Activated CD4-positive, alpha-beta T cell treated with anti-CD3 and anti-CD28 coated beads for 36 hours (primary cell): ENCODE results near the gene LEPROT. TPM values are rescaled to one million over a fixed set of nuclear protein-coding genes. Genes with fewer than 3 reads are reported as not detected.
"Not testable (repeated sequence)": the region's sequence is repeated elsewhere in the genome, so short reads cannot be mapped to it uniquely, and the experiment has no call there.

ENCODE experiments used
- ATAC-seq: fragments of 200-7000 bp; cut with Tn5 transposase; one replicate; pipeline ENCODE4 v1.10.0; 2021; ENCODE audit warnings: mild to moderate bottlenecking, moderate library complexity
- CTCF ChIA-PET: fragments of 350-600 bp; sonication (Branson Sonifier 250); formaldehyde crosslinking; loops from one replicate; lab custom pipeline; 2021; ENCODE audit warnings: antibody characterized with exemption; lab: Charles Lee
- POLR2A ChIA-PET: fragments of 350-600 bp; sonication (Branson Sonifier 250); formaldehyde crosslinking; loops from one replicate; lab custom pipeline; 2021; ENCODE audit warnings: antibody characterized with exemption, inconsistent platforms; lab: Charles Lee
- DNase-seq: peaks from one replicate; pipeline ENCODE4 v3.0.0-alpha.2; 2020
- H3K27ac Mint-ChIP-seq: one replicate; pipeline ENCODE4 v1.8.0; 2021; ENCODE audit warnings: mixed read lengths
- H3K27me3 Mint-ChIP-seq: one replicate; pipeline ENCODE4 v1.8.0; 2021; ENCODE audit warnings: mixed read lengths
- H3K36me3 Mint-ChIP-seq: one replicate; pipeline ENCODE4 v1.8.0; 2021; ENCODE audit warnings: low read depth, mixed read lengths
- H3K4me1 Mint-ChIP-seq: one replicate; pipeline ENCODE4 v1.8.0; 2021; ENCODE audit warnings: mixed read lengths
- H3K4me3 Mint-ChIP-seq: one replicate; pipeline ENCODE4 v1.8.0; 2021; ENCODE audit warnings: mild to moderate bottlenecking, moderate library complexity, mixed read lengths
- H3K9me3 Mint-ChIP-seq: one replicate; pipeline ENCODE4 v1.8.0; 2021; ENCODE audit warnings: low read depth, mixed read lengths
- intact Hi-C, 2 experiments: fragments of 100-400 bp; cut with DNase I in 1 of 2; cut with micrococcal nuclease in 1 of 2; formaldehyde crosslinking; loops; one replicate each; pipeline versions ENCODE4 v1.14.2 to v1.15.1; 2022 to 2024; cut with DNase I, micrococcal nuclease
- total RNA-seq, 2 experiments: library from RNA; stranded (reverse); gene quantifications; one replicate each; pipeline ENCODE4 v1.2.3, GENCODE V29; 2021

The LEPROT gene
- total RNA-seq, 2 experiments from 2014 or later: 11.2 to 19.1 TPM

GRCh38 chr1:65458730-65459396, 38.4 kb downstream of the LEPROT start:
- Mint-ChIP-seq H3K9me3 (peaks cover 12% of the 10 kb centered on the region), H3K27ac (no peak overlapping the region), H3K36me3 (peaks cover 6% of the 10 kb centered on the region), H3K4me3 (no peak overlapping the region), H3K4me1 (peaks cover 17% of the 10 kb centered on the region), H3K27me3 (no peaks in the 10 kb centered on the region)
- POLR2A ChIA-PET: interaction anchor here (0.5 kb wide), 1 partner anchor 22 kb away, joined by 3 read pairs; no protein-coding TSS in a partner anchor
- intact Hi-C loops: loop anchor here in 1 of 2 experiments (1.0 kb wide), 2 partner anchors 28 to 223 kb away; no protein-coding TSS in a partner anchor
- ATAC-seq (no peak), DNase-seq (no peak)
- CTCF ChIA-PET: interaction anchor here (0.6 to 1.7 kb wide), 14 partner anchors 9 to 714 kb away, joined by 3 to 12 read pairs (median 3); no protein-coding TSS in a partner anchor

DNA sequence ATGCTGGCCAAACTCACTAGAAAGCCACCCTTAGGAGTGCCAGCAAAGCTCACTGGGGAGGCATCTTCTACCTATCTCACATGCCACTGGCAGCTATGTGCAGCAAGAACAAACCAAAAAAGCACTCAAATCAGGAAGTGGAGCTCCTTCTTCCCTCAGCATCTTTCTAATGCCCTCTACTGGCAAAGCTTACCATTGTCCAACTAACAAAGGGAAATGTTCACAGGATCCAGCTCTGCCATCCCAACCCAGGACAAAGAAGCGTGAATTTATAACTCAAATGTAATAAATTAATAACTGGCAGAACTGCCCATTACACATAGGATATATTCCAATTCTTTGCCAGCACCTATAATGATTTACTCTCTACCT, 38.9 kb downstream of the LEPROT start:
- Mint-ChIP-seq H3K4me1 (peaks cover 17% of the 10 kb centered on the region), H3K4me3 (no peak overlapping the region), H3K9me3 (peaks cover 12% of the 10 kb centered on the region), H3K27me3 (no peaks in the 10 kb centered on the region), H3K36me3 (peaks cover 6% of the 10 kb centered on the region), H3K27ac (no peak overlapping the region)
- ChIA-PET CTCF (interaction anchor here (0.6 to 1.7 kb wide), 14 partner anchors 21 to 715 kb away, joined by 3 to 12 read pairs (median 3); no protein-coding TSS in a partner anchor), POLR2A (interaction anchor here (0.5 kb wide), 1 partner anchor 22 kb away, joined by 3 read pairs; no protein-coding TSS in a partner anchor)
- intact Hi-C loops: loop anchor here in 1 of 2 experiments (1.0 kb wide), 2 partner anchors 28 to 223 kb away; no protein-coding TSS in a partner anchor
- ATAC-seq (peak; percentile 39), DNase-seq (no peak)

DNA sequence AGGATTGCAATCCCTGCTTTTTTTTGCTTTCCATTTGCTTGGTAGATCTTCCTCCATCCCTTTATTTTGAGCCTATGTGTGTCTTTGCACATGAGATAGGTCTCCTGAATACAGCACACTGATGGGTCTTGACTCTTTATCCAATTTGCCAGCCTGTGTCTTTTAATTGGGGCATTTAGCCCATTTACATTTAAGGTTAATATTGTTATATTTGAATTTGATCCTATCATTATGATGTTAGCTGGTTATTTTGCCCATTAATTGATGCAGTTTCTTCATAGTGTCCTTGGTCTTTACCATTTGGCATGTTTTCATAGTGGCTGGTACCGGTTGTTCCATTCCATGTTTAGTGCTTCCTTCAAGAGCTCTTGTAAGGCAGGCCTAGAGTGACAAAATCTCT, 45.4 kb downstream of the LEPROT start:
- ATAC-seq, intact Hi-C loops, H3K36me3 Mint-ChIP-seq, H3K4me3 Mint-ChIP-seq, POLR2A ChIA-PET, H3K4me1 Mint-ChIP-seq, H3K27ac Mint-ChIP-seq, CTCF ChIA-PET, DNase-seq, H3K27me3 Mint-ChIP-seq, H3K9me3 Mint-ChIP-seq: not testable (repeated sequence)

- DNase-seq (no peak), ATAC-seq (no peak)
- peaks cover 8% of the 10 kb centered on the region for H3K9me3 Mint-ChIP-seq
- peaks cover 4% of the 10 kb centered on the region for H3K36me3 Mint-ChIP-seq
- ChIA-PET POLR2A (no interaction called here), CTCF (interaction anchor here (1.2 to 2.0 kb wide), 2 partner anchors 9 to 10 kb away, joined by 3 to 4 read pairs; no protein-coding TSS in a partner anchor)
- H3K4me3 Mint-ChIP-seq: no peak overlapping the region
- no peaks in the 10 kb centered on the region for H3K27me3 Mint-ChIP-seq
- H3K4me1 Mint-ChIP-seq: no peaks in the 10 kb centered on the region
- no peak overlapping the region for H3K27ac Mint-ChIP-seq
- intact Hi-C loops: no loop called here
Measured at GRCh38 chr1:65467536-65467935, 47.1 kb downstream of the LEPROT start.

DNA sequence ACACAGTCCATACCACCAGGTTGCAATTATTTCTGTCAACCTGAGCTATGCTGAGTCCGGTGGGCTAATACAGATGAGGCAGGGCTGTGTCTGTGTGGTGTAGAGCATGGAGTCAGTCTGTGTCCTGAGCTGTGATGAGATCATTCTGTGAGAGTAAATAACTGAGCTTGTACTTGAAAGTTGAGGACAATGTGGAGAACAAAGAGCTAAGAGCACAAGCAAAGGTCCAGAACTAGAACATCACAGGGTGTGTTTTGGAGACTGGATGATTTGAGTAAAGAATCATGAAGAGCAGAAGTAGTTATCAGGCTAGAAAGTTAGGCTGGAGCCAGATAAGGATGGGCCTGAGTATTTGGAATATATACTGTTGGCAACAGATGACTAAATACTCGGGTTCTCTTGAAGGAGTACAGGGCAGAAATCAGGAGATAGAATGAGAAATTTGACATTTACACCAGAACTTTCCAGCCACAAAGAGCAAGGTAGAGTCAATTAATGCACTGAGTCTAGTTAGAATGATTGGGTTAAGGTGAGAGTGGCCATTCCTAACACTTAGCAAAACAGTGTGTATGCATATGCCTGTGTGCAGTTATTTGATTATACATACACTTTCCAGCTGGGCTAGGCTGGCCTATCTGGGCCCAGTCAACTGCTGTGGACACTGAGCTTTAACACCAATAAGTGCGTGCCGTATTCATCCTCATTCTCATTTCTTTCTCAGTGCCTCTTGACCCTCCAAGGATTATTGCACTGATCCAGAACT, 48.8 kb downstream of the LEPROT start:
- no peak for DNase-seq
- peaks cover 4% of the 10 kb centered on the region for H3K9me3 Mint-ChIP-seq
- CTCF ChIA-PET: interaction anchor here (0.6 to 2.0 kb wide), 4 partner anchors 11 to 60 kb away, joined by 3 to 4 read pairs (median 4); no protein-coding TSS in a partner anchor
- H3K36me3 Mint-ChIP-seq: peaks cover 4% of the 10 kb centered on the region
- no peaks in the 10 kb centered on the region for H3K27me3 Mint-ChIP-seq
- intact Hi-C loops: no loop called here
- POLR2A ChIA-PET: interaction anchor here (0.5 kb wide), 1 partner anchor 23 kb away, joined by 3 read pairs; no protein-coding TSS in a partner anchor
- H3K27ac Mint-ChIP-seq: no peak overlapping the region
- H3K4me3 Mint-ChIP-seq: no peak overlapping the region
- ATAC-seq: no peak
- no peaks in the 10 kb centered on the region for H3K4me1 Mint-ChIP-seq

DNA sequence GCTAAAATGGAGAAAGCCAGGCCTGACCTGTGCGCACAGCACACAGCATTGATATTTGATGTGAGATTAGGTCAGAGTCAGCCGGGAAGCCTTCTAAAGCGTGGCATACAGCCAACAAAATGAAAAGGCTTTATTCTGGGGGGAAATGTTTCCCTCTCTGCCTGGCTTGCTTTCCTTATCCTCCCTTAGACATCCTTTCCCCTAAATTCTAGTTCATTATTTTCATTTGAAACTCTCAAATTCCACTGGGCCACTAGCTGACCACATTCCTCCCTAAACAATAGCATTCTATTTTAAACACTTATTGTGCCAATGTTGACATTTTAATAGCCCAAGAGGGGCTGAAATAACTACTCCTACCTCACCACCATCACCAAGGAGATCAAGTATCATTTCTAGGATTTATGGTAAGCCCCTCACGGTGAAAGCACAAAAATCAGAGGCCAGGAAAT, 49.4 kb downstream of the LEPROT start:
- intact Hi-C loops: no loop called here
- no peaks in the 10 kb centered on the region for H3K27me3 Mint-ChIP-seq
- CTCF ChIA-PET: interaction anchor here (0.6 kb wide), 1 partner anchor 59 kb away, joined by 3 read pairs; no protein-coding TSS in a partner anchor
- no peak overlapping the region for H3K27ac Mint-ChIP-seq
- no peak overlapping the region for H3K4me3 Mint-ChIP-seq
- no peak for ATAC-seq
- no peaks in the 10 kb centered on the region for H3K4me1 Mint-ChIP-seq
- no peak for DNase-seq
- POLR2A ChIA-PET: no interaction called here
- peaks cover 4% of the 10 kb centered on the region for H3K9me3 Mint-ChIP-seq
- H3K36me3 Mint-ChIP-seq: peaks cover under 1% of the 10 kb centered on the region

DNA sequence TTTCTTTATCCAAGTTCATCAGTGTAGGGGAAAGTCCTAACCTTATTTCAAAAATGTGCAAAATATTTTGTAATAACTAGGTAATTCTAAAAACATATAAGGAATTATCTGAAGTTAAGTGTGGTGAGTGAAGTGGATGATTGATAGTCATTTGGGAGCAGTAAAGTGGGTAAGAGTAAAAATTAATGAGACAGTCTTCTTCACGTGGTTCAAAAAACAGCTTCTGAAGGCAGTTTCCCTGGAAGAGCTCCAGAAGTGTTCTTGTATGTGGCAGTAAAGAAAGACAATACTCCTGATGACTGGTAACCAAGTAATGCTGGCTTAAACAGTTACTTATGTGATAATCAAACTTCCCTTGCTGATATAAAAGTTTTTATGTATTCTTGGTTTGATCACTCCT, 50.3 kb downstream of the LEPROT start:
- H3K27ac Mint-ChIP-seq: no peak overlapping the region
- ChIA-PET POLR2A (no interaction called here), CTCF (no interaction called here)
- no peaks in the 10 kb centered on the region for H3K4me1 Mint-ChIP-seq
- intact Hi-C loops: no loop called here
- H3K27me3 Mint-ChIP-seq: no peaks in the 10 kb centered on the region
- no peaks in the 10 kb centered on the region for H3K9me3 Mint-ChIP-seq
- no peaks in the 10 kb centered on the region for H3K36me3 Mint-ChIP-seq
- DNase-seq (no peak), ATAC-seq (no peak)
- H3K4me3 Mint-ChIP-seq: no peak overlapping the region

- Mint-ChIP-seq H3K27me3 (no peaks in the 10 kb centered on the region), H3K36me3 (no peaks in the 10 kb centered on the region), H3K27ac (no peak overlapping the region), H3K9me3 (no peaks in the 10 kb centered on the region), H3K4me1 (no peaks in the 10 kb centered on the region), H3K4me3 (no peak overlapping the region)
- ATAC-seq: no peak
- DNase-seq: no peak
- ChIA-PET CTCF (no interaction called here), POLR2A (no interaction called here)
- intact Hi-C loops: no loop called here
Measured at GRCh38 chr1:65471213-65471833, 50.9 kb downstream of the LEPROT start.

DNA sequence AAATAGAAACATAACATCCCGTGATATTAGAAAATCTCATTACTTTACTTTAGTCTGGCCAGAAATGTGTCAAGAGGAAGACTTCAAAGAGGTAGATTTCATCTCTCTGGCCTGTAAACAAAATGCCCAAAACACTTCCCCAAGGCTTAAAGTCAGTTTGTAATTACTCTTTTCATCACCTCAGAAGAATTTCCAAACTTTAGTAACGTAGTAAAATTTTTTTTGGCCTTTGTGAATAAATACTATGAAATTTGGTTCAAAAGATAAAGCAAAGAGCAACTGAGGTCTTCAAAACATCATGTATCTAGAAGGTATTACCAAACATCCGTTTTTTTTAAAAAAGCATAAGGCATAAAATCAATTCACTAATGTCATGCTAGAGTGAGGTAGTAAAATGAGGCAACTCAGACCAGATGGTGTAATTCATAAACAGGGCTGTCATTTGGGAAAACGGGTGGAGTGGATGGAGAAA, 51.4 kb downstream of the LEPROT start:
- no peaks in the 10 kb centered on the region for H3K27me3 Mint-ChIP-seq
- ChIA-PET POLR2A (no interaction called here), CTCF (no interaction called here)
- intact Hi-C loops: no loop called here
- no peaks in the 10 kb centered on the region for H3K4me1 Mint-ChIP-seq
- DNase-seq (no peak), ATAC-seq (no peak)
- no peaks in the 10 kb centered on the region for H3K36me3 Mint-ChIP-seq
- H3K4me3 Mint-ChIP-seq: no peak overlapping the region
- H3K27ac Mint-ChIP-seq: no peak overlapping the region
- no peaks in the 10 kb centered on the region for H3K9me3 Mint-ChIP-seq

DNA sequence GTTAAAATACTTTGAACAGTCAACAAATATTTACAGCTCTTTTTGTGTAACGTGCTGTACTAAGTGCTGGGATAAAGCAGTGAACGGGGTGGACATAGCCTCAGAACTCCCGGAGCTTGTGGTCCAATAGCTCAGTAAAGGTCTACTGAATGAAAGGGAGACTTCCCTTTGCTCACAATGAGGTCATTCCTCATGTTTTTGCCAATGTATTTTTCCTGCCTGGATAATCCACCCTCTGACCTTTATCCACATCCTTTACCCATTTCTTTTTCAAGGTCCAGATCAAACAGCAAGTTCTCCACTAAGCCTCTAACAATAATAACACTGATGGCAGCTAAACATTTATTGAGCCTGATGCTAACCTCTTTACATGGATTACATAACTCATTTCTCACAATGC, 55.9 kb downstream of the LEPROT start:
- DNase-seq: no peak
- Mint-ChIP-seq H3K4me1 (no peaks in the 10 kb centered on the region), H3K27ac (no peak overlapping the region), H3K36me3 (no peaks in the 10 kb centered on the region), H3K9me3 (no peaks in the 10 kb centered on the region), H3K27me3 (no peaks in the 10 kb centered on the region), H3K4me3 (no peak overlapping the region)
- intact Hi-C loops: no loop called here
- ATAC-seq: no peak
- POLR2A ChIA-PET: no interaction called here
- CTCF ChIA-PET: interaction anchor here (1.1 to 1.4 kb wide), 3 partner anchors 8 to 92 kb away, joined by 3 to 5 read pairs (median 3); no protein-coding TSS in a partner anchor
